Hematopoietic multipotent progenitor cell treated with erythropoietin and hydrocortisone succinate and interleukin-3 and kit ligand, for 4 days (in vitro differentiated cells): ENCODE data around the gene GRK2.
A peak's percentile ranks its signal among the peaks of the same experiment; 100 is the strongest.

ENCODE experiments used
- DNase-seq: peaks from one replicate; pipeline ENCODE4 v3.0.0-alpha.2; 2015

Gene GRK2

DNA sequence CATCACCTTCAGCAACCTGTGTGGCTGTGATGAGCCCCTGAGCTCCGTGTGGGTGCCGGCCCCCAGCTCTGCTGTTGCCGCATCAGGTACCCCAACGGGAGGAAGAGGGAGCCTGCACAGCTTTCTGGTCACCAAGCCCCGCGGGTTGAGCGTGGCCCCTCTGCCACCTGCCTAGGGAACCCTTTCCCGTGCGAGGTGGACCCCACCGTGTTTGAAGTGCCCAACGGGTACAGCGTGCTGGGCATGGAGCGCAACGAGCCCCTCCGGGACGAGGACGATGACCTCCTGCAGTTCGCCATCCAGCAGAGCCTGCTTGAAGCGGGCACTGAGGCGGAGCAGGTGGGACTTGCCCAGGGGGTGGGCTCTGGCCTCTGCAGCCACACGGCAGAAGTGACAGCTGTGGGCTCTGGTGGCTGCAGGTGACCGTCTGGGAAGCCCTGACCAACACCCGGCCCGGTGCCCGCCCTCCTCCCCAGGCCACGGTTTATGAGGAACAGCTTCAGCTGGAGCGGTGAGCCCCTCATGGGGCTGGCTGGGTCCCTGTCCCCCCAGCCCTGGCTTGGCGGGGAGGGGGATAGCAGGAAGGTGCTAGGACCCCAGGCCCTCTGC, 35.1 kb downstream of the GRK2 start:
- DNase-seq, result no peak

DNA sequence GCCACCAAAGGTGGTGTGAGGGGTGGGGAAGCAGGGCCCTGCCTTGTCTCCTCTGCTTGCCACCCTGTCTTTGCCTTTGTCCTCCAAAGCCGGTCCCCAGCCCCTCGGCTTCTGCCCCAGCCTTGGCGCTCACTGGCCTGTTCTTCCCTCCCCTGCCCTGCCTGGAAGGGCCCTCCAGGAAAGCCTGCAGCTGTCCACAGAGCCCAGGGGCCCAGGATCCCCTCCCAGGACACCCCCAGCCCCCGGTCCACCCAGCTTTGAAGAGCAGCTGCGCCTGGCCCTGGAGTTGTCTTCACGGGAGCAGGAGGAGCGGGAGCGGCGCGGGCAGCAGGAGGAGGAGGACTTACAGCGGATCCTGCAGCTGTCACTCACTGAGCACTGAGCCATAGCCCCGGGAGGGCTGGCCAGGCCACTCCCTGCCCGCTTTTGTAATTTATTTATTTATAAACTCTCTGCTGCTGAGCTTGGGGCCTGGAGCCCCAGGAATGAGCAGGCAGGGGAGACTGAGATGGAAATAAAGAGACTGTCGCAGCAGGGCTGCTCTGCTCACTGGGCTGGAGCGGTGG, 35.8 kb downstream of the GRK2 start:
- no peak for DNase-seq

DNA sequence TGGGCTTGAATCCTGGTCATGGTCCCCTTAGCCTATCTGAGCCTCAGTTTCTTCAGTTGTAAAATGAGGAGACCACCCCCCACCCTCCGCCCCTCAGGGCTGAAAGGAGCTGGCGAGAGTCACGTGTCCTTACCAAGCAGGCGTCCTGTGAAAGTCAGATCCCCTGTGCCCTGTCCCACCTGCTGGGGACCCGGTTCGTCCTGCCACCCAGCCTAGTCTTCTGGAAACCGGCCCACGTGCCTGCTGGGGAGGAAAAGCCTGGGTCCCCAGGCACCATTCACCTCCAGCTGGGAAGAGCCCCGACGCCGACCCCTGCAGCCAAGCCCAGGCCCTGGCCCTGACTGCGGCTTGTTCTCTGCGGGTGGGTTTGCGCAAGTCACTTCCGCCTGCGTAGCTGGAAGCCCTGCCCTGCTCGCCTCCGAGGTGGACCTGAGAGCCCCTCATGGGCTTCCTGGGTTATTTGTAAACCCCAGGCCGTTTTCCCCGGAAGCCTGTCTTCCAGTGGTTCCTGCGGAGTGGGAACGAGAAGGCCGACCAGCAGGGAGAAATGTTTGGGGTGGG, 36.4 kb downstream of the GRK2 start:
- DNase-seq, result peak; percentile 86

DNA sequence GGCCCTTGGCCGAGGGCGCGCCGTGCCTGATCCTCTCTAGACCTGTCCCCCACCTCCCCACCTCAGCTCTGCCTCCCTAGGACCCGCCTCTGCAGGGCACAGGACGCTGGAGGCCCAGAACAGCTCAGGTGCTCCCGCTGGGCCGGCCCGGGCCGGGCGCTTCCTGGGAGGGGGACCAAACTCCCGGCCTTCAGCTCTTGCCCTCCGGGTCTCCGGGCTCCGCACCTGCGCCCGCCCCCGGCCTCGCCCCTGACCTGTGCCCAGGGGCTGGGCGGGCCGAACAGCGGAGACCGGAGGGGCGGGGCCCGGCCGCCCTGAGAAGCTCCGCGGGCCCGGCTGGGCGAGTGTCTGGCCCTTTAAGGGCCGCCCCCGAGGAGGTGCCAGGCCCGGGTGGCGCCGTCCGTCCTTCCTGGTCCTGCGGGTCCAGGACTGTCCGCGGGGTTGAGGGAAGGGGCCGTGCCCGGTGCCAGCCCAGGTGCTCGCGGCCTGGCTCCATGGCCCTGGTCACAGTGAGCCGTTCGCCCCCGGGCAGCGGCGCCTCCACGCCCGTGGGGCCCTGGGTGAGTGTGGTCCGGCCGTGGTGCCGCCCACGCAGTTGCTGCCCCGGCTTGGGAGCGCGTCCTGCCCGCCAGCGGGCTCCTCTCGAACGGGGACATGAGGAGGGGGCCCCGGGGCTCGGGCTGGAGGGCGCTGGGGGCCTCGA, 37.0 kb downstream of the GRK2 start, which contains the start of gene SSH3:
Gene SSH3 (plus strand): TSS at position 399 of the 703 bp plus-strand sequence. CDS start 96 bp downstream, at position 495.
- peak; percentile 90 for DNase-seq

DNA sequence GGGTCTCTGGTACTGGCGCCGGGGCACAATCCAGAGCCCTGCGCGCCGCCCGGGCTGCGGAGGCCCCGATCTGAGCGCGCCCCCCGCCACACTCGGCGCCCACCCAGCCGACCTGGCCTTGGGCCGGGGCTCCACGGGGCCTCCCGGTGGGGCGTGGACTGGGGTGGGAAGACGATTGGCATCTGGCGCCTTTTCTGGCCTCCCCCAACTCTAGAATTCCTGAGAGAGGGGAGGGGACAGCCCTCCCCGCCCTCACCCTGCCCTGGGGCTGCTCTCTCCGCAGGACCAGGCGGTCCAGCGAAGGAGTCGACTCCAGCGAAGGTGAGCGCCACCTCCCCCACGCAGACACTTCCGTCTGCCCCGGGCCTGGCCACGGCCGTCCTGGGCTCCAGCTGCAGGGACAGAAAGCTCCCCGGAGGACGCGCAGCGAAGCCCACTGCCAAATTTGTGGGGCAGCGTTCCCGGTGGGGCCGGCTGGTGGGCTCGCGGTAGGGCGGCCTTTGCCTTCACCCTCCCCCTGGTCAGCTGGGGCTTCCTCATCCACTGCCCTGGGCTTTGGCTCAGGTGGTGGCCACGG, 37.6 kb downstream of the GRK2 start:
- DNase-seq, result peak; percentile 49

DNA sequence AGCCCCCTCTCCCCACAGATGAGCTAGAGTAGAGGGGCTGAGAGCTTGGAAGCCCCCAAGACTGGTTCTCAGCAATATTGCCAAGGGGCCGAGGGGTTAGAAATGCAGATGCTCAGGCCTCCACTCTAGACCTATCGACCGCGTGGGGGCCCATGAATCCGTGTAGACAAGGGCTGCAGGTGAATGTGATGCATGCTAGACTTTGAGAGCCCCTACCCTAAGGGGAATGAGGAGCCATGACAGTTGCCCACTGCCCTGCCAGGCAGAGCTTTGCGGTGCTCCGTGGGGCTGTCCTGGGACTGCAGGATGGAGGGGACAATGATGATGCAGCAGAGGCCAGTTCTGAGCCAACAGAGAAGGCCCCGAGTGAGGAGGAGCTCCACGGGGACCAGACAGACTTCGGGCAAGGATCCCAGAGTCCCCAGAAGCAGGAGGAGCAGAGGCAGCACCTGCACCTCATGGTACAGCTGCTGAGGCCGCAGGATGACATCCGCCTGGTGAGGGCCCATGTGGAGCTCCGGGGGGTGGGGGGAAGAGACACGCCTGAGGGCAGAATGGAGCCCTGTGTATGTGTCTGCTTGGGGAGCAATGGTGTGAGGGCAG, 38.3 kb downstream of the GRK2 start:
- no peak for DNase-seq

DNA sequence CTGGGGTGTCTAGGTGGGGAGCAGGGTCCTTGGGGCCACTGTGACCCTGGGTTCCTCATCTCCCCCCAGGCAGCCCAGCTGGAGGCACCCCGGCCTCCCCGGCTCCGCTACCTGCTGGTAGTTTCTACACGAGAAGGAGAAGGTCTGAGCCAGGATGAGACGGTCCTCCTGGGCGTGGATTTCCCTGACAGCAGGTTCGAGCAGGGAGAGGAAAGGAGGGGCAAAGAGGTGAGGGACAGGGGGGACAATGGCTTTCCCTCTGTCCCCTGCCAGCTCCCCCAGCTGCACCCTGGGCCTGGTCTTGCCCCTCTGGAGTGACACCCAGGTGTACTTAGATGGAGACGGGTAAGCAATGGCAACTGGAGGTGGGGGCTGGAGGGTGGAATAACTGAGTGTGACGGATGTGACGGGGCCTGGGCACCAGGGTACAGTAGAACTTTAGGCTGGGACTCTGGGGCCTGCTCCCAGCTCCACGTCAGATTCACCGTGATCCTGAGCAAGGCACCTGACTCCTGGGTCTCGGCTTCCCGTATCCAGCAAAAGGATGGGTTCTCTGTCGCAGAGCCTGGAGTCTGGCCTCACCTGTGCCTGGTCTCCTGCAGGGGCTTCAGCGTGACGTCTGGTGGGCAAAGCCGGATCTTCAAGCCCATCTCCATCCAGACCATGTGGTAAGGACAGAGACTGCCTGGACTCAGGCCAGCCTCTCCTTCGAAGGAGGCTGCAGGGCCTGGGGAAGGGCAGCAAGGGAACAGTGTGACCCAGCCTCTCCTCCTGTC, 40.7 kb downstream of the GRK2 start:
- DNase-seq, result no peak

DNA sequence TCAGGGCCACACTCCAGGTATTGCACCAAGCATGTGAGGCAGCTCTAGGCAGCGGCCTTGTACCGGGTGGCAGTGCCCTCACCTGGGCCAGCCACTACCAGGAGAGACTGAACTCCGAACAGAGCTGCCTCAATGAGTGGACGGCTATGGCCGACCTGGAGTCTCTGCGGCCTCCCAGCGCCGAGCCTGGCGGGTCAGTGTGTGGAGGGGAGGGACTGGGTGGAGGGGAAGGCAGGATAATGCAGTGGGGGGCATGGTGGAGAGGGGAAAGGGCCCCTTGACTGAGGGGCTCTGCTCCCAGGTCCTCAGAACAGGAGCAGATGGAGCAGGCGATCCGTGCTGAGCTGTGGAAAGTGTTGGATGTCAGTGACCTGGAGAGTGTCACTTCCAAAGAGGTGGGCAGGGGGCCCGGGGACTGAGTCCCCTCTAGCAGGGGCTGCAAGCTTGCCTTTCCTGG, 41.3 kb downstream of the GRK2 start:
- DNase-seq, result no peak

DNA sequence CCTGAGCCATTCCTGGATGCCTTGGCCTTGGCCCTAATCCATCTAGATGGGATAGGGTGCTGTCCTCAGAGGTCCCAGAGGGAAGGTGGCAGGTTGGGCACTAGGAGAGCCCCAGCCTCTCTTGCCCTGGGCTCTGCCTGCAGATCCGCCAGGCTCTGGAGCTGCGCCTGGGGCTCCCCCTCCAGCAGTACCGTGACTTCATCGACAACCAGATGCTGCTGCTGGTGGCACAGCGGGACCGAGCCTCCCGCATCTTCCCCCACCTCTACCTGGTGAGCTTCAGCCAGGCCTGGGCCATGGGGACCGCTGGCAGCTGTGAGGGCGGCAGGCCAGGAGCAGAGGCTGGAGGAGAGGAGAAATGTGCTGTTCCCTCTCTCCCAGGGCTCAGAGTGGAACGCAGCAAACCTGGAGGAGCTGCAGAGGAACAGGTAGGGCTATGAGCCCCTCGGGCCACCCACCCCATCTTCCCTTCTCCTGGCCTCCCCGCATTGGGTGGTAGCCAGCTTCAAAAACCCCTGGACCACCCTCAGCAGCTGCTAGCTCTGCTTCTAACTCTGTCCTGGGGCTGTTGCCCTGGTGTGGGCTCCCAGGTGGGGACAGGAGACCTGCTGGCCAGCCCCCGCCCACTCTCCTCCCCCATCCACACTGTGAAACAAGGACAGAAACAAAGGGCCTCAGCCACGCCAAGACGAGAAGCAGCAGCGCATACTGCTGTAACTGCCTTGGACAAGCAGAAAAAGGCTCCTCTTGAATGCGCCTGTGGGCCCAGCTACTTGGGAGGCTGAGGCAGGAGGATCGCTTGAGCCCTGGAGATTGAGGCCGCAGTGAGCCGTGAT, 42.0 kb downstream of the GRK2 start:
- DNase-seq, result no peak

DNA sequence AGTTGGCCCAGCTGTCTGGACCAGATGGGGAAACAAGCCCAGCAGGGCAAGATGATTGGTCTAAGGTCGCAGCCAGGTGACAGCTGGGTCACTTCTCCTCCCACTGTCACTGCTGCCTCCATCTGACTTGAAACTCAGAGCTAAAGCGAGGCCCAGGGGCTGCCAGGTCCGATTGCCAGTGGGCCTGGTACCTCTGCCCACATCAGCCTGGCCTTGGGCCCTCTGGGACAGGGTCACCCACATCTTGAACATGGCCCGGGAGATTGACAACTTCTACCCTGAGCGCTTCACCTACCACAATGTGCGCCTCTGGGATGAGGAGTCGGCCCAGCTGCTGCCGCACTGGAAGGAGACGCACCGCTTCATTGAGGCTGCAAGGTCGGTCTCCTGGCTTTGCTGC, 42.9 kb downstream of the GRK2 start:
- DNase-seq, result no peak

DNA sequence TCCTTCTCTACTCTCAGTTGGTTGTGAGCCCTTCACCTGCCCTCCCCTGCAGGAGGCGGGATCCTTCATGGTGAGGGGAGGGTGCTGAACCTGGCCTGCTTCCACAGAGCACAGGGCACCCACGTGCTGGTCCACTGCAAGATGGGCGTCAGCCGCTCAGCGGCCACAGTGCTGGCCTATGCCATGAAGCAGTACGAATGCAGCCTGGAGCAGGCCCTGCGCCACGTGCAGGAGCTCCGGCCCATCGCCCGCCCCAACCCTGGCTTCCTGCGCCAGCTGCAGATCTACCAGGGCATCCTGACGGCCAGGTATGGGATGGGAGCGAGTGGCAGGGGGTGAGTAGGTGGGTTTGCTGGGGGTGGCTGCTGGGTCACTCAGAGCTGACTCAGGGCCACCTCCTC, 43.4 kb downstream of the GRK2 start:
- no peak for DNase-seq

DNA sequence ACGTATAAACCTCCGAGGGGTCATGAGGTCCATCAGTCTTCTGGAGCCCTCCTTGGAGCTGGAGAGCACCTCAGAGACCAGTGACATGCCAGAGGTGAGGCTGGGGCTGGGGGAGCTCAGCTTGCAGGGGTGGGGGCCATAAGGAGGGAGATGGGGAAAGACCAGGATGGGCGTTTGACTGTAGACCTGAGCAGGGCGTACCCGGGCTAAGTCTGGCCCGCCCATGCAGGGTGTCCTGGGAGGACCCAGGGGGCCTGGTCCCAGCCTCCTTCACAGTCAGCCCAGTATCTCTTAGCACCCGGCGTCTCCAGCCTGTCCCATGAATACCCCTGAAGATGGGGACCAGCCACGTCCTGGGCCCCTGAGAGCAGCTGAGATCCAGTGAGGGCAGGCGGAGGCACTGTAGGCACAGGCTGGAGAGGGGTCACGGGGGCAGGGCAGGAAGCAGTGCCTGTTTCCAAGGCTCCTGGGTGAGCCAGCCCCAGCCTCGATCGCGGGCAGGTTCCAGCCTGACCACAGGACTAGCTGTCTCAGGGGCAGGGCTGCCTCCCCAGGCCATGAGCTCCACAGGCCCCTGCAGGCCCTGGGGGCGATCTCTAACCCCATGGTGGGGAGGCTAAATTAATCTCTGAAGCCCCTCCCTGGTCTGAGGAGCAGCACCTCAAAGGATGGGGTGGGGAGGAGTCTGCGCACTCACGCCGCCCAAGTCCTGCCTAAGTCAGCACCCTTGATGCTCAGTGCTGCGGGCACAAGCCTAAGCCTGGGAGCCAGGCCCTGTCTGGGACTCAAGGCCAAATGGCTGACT, 44.2 kb downstream of the GRK2 start:
- DNase-seq, result no peak

DNA sequence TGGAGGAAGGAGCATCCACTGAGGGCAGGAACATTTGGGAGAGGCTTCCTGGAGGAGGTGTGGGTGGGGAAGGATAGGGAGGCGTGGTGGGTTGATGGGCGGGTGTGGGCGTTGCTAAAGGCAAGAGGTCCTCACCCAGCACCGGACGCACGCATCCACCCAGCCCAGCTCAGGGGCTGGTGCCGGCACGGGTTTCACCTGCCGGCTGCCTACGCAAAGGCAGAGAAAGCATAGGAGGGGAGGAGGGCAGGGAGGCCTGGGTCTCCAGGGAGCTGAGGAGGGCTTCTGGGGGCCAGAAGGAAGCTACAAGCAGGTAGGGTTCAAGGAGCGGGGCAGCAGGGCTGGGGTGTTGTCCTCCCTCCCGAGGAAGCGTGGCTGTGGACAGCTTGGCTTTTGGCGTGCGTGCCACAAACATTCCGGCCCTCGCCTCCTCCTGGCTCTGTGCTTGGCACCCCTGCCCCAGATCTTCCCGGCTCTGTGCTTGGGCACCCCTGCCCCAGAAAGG, 44.8 kb downstream of the GRK2 start:
- DNase-seq, result no peak

DNA sequence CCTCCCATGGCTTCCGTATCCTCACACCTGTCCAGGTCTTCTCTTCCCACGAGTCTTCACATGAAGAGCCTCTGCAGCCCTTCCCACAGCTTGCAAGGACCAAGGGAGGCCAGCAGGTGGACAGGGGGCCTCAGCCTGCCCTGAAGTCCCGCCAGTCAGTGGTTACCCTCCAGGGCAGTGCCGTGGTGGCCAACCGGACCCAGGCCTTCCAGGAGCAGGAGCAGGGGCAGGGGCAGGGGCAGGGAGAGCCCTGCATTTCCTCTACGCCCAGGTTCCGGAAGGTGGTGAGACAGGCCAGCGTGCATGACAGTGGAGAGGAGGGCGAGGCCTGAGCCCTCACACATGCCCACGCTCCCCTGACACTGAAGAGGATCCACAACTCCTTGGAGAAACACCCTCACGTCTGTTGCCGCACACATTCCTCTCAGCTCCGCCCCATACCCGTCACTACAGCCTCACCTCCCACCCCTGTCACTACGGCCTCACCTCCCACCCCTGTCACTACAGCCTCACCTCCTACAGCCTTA, 45.3 kb downstream of the GRK2 start:
- DNase-seq, result no peak

DNA sequence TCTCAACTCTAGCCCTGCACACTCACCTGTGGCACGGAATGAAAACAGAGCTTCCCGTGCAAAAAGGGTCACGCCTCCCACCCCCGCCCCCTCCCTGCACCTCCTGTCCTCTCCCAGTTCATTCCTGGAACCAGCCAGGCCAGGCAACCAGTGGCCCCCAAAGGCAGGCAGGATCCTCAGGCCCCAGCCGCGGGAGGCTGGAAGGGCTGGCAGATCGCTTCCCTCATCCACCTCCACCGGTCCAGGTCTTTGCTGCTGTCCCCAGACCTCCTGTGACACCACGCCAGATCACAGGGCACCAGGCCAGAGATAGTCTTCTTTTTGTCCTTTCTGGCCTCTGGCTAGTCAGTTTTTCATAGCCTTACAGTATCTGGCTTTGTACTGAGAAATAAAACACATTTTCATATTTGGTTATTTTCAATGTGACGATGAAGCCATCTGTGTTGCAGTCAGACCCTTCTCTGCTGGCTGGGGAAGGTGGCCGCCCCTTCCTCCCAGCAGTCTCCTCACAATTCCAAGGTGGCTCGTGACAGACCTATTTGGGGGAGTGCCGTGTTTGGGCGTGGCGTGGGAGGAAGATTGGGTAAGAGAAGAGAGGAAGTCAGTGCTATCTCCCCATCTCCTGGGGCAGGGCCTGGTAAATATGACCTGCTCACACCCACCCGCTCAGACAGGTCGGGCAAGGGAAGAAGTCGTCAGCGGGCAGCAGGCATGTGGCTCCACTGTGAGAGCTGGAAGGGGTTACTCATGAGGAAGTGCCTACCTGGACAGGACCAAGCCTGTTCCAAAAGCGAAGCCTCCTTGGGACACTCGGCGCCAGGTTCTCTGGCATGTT, 46.1 kb downstream of the GRK2 start:
- peak; percentile 85 for DNase-seq

DNA sequence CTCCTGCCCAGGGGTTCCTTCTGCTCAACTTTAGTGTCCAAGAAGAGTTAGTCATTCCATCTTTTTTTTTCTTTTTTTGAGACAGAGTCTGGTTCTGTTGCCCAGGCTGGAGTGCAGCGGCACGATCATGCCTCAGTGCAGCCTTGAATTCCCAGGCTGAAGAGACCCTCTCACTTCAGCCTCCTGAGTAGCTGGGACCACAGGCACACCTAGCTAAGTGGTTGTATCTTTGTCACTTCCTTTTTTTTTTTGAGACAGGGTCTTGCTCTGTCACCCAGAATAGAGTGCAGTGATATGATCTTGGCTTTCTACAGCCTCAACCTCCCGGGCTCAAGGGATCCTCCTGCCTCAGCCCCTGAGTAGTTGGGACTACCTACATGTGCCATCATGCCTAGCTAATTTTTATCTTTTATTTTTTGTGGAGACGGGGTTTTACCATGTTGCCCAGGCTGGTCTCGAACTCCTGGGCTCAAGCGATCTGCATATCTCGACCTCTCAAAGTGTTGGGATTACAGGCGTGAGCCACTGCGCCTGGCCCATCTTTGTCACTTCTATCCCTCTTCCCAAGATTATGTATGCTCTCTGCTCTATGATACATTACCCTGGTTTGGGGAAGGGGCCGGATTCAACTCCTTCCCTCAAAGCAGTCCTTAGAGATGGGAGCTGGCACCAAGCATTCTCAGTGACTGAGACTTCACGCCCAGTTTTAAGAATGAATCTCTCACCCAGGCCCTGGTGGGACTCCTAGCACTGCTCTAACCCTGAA, 47.0 kb downstream of the GRK2 start:
- no peak for DNase-seq

DNA sequence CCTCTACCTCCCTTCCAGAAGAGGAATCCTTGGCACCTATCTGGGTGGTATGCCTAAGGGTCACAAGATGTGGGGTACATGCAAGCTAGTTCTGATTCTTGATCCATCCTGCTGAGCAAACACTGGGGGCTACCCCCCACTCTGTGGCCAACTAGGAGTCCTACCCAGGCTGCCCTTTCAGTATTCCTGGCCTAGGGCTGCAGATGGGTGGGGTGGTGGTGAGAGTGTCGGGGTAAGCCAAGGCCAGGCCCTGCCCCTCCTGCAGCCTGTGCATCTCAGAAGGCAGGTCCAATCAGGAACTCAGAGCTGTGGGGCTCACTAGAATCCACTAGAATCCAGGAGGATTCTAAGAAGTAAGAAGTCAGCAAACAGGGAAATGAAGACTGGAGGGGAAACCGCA, 47.9 kb downstream of the GRK2 start:
- no peak for DNase-seq

DNA sequence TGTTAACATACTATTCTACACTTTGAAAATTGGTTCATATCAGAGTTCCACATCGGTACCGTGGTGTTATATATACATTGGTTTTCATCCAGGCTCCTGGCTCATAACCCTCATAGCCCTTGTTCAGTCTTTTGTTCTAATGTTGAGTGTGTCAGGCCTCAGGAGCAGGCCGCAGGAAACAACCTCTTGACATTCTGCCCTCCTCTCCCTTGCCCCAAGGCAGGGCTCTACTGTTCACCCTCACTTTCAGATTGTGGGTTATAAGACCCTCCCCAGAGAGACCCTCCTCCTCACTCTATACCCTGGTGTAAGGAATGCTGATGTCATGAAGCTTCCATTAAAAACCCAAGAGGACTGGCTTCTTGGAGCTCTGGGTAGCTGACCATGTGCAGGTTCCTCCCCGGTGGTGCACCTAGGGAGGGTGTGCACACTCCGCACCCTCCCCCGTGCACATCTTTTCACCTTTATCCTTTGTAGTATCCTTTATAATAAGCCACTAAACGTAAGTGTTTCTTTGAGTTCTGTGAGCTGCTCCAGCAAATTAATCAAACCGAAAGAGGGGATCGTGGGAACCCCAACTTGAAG, 49.1 kb downstream of the GRK2 start:
- no peak for DNase-seq
